Endothelial cell (in vitro differentiated cells): Measurements from ENCODE around the gene VASP. TPM values are rescaled to one million over a fixed set of nuclear protein-coding genes. Genes with fewer than 3 reads are reported as not detected.

Experiments used
- DNase-seq: peaks from one replicate; pipeline ENCODE4 v3.0.0; 2021; ENCODE audit warnings: low spot score
- H3K27ac Mint-ChIP-seq: one replicate; pipeline ENCODE4 v1.8.0; 2021; ENCODE audit warnings: mixed read lengths, inconsistent platforms; ENCODE audit not compliant: unreplicated experiment
- H3K27me3 Mint-ChIP-seq: one replicate; pipeline ENCODE4 v1.8.0; 2021; ENCODE audit warnings: mild to moderate bottlenecking, moderate library complexity, mixed read lengths, inconsistent platforms; ENCODE audit not compliant: unreplicated experiment
- H3K36me3 Mint-ChIP-seq: one replicate; pipeline ENCODE4 v1.8.0; 2021; ENCODE audit warnings: mild to moderate bottlenecking, low read depth, mixed read lengths, inconsistent platforms; ENCODE audit not compliant: unreplicated experiment
- H3K4me1 Mint-ChIP-seq: one replicate; pipeline ENCODE4 v1.8.0; 2021; ENCODE audit warnings: mild to moderate bottlenecking, mixed read lengths, inconsistent platforms; ENCODE audit not compliant: unreplicated experiment
- H3K4me3 Mint-ChIP-seq: one replicate; pipeline ENCODE4 v1.8.0; 2021; ENCODE audit warnings: mild to moderate bottlenecking, mixed read lengths, inconsistent platforms; ENCODE audit not compliant: unreplicated experiment
- H3K9me3 Mint-ChIP-seq: one replicate; pipeline ENCODE4 v1.8.0; 2021; ENCODE audit warnings: mixed read lengths, inconsistent platforms; ENCODE audit not compliant: unreplicated experiment
- total RNA-seq: library from RNA; stranded (reverse); fragmentation: NEBNext Ultra II Directional; extraction: Animal tissue kit (Norgen Biotek cat#: 25700); gene quantifications from one replicate; pipeline ENCODE4 v1.2.1, GENCODE V29; 2021; ENCODE audit not compliant: unreplicated experiment
- TF ChIP-seq, protein P1 (sequence below): fragments of 200-600 bp; sonication (generic); IDR thresholded peaks from one replicate; pipeline ENCODE4 v1.5.0; 2021; ENCODE audit warnings: antibody characterized with exemption; ENCODE audit not compliant: unreplicated experiment

Gene VASP
- total RNA-seq, 1 donor from 2014 or later: 246 TPM

- TF ChIP-seq, protein P1, sequence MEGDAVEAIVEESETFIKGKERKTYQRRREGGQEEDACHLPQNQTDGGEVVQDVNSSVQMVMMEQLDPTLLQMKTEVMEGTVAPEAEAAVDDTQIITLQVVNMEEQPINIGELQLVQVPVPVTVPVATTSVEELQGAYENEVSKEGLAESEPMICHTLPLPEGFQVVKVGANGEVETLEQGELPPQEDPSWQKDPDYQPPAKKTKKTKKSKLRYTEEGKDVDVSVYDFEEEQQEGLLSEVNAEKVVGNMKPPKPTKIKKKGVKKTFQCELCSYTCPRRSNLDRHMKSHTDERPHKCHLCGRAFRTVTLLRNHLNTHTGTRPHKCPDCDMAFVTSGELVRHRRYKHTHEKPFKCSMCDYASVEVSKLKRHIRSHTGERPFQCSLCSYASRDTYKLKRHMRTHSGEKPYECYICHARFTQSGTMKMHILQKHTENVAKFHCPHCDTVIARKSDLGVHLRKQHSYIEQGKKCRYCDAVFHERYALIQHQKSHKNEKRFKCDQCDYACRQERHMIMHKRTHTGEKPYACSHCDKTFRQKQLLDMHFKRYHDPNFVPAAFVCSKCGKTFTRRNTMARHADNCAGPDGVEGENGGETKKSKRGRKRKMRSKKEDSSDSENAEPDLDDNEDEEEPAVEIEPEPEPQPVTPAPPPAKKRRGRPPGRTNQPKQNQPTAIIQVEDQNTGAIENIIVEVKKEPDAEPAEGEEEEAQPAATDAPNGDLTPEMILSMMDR: no peak
- no peaks in the 10 kb centered on the region for H3K9me3 Mint-ChIP-seq
- peaks cover 9% of the 10 kb centered on the region for H3K36me3 Mint-ChIP-seq
- DNase-seq: no peak
- H3K4me1 Mint-ChIP-seq: peaks cover 30% of the 10 kb centered on the region
- peaks cover 34% of the 10 kb centered on the region for H3K27me3 Mint-ChIP-seq
- no peak overlapping the region for H3K4me3 Mint-ChIP-seq
- H3K27ac Mint-ChIP-seq: peak overlapping the region; percentile 67
Observed at GRCh38 chr19:45477186-45477585, 30.1 kb upstream of the VASP start.

- Mint-ChIP-seq H3K4me1 (peaks cover 28% of the 10 kb centered on the region), H3K4me3 (peak overlapping the region; percentile 60), H3K9me3 (no peaks in the 10 kb centered on the region), H3K27me3 (peaks cover 27% of the 10 kb centered on the region), H3K36me3 (peaks cover 6% of the 10 kb centered on the region), H3K27ac (peak overlapping the region; percentile 92)
- TF ChIP-seq, protein P1: no peak
- no peak for DNase-seq
Observed at GRCh38 chr19:45477713-45478453, 29.4 kb upstream of the VASP start.

GRCh38 chr19:45478454-45479238 lies 28.6 kb upstream of the VASP start:
- TF ChIP-seq, protein P1: peak; percentile 81
- no peaks in the 10 kb centered on the region for H3K9me3 Mint-ChIP-seq
- H3K4me1 Mint-ChIP-seq: peaks cover 23% of the 10 kb centered on the region
- peak overlapping the region; percentile 60 for H3K4me3 Mint-ChIP-seq
- H3K27me3 Mint-ChIP-seq: peaks cover 23% of the 10 kb centered on the region
- H3K36me3 Mint-ChIP-seq: peaks cover 1% of the 10 kb centered on the region
- peak; percentile 86 for DNase-seq
- H3K27ac Mint-ChIP-seq: peak overlapping the region; percentile 92

DNA sequence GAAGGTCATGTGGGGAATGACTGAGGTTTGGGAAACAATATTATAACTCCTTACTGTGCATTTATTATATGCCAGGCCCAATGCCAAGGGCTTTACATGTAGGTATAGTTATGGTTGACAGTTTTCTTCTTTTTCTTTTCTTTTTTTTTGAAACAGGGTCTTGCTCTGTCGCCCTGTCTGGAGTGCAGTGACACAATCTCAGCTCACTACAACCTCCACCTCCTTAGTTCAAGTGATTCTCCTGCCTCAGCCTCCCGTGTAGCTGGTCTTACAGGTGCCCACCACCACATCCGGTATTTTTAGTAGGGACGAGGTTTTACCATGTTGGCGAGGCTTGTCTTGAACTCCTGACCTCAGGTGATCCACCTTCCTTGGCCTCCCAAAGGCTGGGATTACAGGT lies 24.2 kb upstream of the VASP start:
- Mint-ChIP-seq H3K27ac (no peak overlapping the region), H3K36me3 (no peaks in the 10 kb centered on the region), H3K27me3 (peaks cover 4% of the 10 kb centered on the region), H3K4me1 (peaks cover 5% of the 10 kb centered on the region), H3K4me3 (no peak overlapping the region), H3K9me3 (no peaks in the 10 kb centered on the region)
- TF ChIP-seq, protein P1: no peak
- DNase-seq: no peak
